NCI-H2081 (cell line): ENCODE results near the gene SRCIN1.
A peak's percentile ranks its signal among the peaks of the same experiment; 100 is the strongest.

Source experiments
- DNase-seq, 2 experiments: peaks; one replicate each; lab custom pipeline; 2025; lab: John Stamatoyannopoulos, UW

Gene SRCIN1

DNA sequence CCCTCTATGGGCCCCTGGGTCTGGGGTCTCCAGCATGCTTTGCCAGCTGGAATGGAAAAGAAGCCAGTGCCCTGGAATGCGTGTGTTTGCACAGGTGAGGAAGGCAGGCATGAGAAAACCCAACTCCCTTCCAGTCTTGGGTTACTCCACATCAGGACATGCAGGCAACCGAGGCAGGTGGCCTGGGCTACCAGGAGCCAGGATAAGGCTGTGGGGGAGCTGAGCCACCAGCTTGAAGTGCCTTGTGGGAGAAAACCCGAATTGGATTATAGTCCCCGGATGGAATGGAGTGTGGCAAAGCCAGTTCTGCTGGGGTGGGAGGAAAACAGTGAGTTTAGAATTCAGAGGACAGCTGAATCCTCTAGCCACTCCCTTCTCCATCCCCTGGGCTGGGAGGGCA, 7.2 kb downstream of the SRCIN1 start:
- DNase-seq: peak; percentile 93 to 94

DNA sequence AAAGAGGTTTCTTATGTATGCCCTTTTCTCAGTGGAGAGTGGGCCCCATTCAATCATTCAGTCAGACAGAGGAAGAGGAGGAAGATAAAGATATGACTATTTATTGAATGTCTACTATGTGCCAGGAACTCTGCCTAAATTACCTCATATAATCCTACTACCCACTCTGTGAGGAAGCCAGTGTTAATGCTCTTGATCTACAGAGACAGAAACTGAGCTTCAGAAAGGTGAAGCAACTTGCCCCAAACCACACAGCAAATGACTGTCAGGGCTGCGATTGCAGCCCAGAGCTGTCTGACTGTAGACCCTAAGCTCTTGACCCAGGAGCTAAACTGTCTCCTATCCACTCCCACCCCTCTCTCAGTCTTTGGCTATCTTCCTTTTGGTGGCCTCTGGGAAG, 8.4 kb downstream of the SRCIN1 start:
- DNase-seq: no peak

DNA sequence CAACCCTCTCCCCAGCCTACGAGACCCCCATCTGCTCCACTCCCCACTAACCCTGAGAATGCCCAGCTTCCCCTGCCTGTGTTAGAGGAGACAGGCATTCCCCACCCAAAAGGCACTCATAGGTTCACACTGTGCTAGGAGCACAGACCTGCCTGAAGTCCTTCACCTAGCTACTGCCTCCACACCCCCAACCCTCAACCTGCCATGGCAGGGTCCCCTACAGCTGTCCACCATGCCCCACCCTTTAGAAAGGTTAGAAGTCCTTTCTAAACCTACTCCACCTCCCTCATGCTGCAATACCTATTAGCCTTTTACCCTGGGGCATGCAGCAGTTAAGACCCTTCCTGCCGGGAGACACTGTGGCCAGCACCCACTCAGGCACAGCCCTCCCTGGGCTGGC, 9.1 kb downstream of the SRCIN1 start:
- DNase-seq: no peak

DNA sequence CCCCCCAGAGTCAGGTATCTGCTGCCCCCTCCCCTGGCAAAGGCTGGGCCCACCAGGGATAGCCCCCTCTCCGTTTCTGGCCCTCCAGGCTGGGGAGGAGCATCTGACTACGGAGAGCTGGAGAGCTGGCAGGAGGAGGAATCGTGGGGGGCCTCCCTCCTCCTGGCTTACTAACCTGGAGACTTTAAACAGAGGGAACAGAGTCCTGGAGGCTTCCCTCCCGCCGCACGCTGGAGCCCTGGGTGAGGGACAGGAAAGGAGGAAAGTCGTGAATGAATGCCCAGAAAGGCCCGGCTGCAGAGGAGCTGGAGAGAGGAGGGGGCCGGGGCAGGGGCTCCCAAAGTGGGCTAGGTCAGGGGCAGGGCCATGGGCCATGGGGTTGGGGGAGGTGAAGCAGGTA, 9.9 kb downstream of the SRCIN1 start:
- DNase-seq: no peak

DNA sequence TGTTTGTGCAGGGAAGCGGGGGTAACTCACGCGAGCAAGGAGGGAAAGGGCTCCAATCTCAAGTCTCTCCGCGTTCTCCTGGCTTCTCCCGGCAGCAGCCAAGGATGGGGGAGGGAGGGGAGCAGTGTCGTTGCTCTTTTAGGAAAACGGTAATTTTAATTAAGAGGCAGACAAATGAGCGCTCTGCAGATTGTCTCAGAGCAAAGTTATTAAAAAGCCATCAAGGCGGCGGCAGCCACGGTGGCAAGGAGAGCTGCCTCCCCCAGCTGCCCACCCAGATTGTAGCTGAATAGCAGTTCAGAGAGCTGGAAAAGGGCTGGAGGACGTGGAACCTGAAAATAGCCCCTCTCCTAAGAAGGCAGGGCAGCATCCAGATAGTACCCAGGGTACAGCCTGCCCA, 11.6 kb downstream of the SRCIN1 start:
- no peak for DNase-seq

DNA sequence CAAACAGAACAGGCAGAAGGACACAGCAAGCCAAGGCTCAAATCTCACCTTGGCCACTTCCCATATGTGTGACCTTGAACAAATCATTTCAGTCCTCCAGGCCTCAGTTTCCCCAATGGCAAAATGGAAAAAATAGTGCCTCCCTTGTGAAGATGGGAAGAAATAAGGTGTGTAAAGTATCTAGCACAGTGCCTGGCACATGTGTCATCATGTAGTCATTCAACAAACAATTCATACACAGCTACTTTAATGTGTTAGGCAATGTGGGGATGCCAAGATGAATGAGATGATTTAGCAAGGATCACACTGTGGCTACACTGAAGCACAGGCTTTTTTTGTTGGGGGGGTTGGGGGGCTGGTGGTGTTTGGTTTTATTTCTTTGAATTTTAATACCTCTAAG, 13.3 kb downstream of the SRCIN1 start:
- no peak for DNase-seq

DNA sequence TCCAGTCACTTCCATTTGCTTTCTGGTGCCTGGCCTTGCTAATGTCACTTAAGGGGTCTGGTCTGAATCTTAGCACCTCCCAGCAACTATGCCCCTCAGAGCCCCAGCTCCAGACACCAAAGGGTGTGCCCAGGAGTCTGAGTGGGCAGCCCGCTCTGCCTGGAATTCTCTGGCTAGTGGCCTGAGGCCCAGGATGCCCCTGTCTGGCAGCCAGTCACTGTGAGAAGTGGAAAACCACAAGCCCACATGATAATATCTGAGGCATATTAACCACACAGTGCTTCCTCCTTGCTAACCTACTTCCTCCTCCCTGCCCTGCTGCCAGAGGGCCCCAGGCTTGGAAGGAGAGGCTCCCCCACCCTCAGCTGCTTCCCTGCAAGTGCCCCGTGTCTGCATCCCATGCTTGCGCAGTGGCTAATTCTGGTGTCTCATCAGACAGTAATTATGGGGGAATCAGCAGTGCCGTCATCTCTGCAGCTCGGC, 14.0 kb downstream of the SRCIN1 start:
- peak; percentile 41 to 47 for DNase-seq

DNA sequence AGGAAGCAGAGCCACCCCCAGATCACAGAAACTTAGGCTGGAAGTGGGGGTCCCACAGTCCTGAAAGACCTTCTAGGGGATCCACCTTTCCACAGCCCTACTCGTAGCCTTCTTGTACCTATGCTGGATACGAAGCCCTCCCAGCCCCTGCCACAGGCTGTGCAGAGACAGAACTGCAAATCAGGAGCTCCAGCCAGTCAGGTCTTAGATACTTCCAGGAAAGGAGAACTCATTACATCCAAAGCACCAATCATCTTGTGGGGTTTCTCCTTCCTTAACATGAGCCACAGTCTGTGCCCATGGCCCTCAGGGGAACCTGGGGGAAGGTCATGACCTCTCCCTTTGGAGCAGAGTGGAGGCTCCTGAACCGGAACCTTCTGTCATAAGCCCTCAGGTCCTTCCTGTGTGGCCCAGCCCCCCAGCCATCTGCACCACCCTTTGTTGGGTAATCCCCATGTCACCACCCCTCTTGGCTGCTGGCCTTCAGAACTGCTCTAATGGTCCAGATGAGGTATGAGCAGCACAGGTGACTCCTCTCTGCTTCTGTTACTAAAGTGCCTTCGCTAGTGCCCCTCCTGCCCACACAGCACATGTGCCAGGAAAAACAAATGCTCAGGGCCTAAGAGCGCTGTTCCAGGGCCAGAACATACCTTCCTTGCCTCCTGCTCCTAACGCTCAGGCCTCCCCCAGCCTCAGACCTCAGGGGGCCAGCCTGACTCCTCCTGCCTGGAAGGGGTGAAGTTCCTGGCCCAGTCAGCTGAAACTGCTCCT, 14.6 kb downstream of the SRCIN1 start:
- DNase-seq: peak; percentile 61 to 74

DNA sequence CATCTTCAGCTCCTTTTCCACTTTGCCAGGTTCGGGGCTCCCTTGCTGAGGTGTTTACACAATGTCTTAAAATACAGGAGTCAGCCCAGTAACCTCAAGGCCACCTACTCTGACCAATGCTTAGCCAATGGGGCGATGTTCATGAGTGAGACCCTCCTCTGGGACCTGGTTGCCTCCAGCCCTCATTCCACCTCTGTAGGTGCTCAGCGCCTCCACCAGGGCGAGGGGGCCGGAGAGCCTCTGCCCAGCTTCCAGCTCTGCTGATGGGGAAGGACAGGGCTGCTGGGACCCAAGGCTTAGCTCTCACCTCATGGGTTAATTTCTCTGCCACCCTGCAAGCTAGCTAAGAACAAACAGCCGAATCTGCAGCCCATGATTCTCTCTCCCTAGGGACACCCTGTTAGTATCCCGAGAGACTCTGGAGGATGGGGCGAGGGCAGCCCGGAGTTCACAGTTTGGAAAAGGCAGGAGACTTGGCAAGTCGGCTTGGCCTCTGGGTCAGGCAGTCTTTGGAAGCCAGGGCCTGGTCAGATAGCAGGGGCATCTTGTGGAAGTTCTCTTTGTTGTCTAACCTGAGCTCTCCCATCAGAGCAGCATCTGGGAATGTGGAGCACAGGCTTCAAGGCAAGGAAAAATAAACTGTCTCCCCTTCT, 16.2 kb downstream of the SRCIN1 start:
- DNase-seq: no peak

DNA sequence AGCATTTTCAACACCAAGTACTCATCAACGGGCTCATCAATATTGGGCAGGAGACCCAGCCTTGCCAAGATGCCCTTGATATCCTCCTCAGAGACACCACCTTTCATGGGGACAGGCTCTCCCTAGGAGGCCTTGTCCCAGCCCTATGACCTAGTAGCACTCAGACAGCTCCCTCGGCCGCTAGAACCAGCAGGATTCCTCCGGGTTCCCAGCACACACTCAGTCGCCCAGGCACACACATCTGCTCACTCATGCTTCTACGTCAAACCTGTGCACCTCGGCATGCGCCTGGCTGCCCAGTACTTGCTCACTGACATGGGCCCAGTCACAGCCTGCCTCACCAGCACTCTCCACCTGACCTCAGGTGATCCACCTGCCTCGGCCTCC, 17.0 kb downstream of the SRCIN1 start:
- peak in 1 of 2 experiments; percentile 41 for DNase-seq

DNA sequence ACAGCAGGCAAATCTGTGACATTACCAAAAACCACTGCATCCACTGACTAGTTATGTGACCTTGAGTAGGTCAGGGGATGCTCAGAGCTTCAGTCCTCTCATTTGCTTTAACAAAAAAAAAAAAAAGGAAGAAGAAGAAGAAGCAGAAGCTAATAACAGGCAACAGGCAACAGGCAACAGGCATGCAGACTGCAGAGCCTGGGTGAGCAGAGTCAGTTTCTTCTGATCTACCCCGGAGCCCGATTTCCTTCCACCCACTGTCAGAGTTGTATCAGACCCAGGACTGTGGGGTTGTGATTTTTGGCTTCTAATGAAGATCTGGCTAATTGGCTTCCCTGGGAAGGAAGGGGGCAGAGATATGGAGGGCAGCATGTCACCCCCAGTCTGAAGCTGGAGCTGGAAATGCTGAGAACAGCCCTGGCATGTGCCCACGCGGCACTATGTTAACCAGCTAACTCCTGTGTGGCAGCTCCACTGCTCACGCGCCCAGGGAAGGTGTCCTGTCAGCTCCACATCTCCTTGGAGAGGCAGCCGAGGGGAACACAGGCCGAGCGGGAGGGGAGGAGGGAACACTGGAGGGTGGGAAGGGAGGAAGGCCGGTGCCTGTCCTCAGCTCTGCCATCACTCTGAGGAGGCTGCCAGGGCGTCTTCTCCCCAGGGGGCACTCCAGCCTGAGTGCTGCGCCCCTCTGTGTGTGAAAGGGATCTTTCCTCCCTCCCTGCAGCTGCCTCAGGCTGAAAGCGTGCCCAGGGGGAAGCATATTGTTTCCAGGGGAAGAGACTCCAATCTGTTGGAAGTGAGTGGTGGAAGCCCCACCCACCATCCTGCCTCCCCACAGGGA, 17.6 kb downstream of the SRCIN1 start:
- peak; percentile 46 to 62 for DNase-seq

DNA sequence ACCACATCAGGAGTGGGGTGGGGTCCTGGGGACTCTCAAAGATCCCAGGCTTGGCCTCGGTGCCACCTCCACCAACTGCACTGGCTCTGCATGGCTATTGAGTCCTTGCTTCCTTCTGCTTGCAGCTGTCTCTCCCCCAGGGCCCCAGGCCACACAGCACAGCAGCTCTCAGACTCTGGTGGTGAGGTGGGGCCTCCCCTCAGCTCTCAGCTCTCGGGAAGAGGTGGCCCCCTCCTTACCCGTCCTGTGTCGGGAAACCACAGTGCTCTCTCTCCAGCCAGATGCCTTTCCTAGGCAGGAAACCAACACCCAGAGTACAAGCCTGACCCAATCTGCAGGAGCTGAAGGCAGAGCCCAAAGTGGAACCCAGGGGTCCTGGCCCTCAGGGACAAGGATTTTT, 18.5 kb downstream of the SRCIN1 start:
- DNase-seq: no peak

DNA sequence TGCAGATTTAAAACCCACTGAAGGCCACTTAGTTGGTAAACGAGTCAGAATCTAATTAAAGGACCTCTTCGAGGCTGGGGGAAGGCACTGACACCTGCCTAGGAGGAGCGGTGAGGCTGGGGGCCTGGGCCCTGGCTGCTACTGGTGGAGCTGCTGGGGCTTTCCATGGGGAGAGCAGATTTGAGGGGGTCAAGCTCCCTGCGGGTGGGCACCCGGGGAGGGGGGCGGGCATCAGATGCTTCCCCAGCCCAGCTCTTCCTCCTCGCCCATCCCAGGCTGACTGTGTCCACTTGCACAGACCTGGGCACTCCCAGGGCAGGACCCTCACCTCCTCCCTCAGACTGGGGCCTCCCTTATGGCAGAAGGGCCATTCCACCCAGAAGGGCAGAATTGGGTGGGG, 19.0 kb downstream of the SRCIN1 start:
- no peak for DNase-seq

DNA sequence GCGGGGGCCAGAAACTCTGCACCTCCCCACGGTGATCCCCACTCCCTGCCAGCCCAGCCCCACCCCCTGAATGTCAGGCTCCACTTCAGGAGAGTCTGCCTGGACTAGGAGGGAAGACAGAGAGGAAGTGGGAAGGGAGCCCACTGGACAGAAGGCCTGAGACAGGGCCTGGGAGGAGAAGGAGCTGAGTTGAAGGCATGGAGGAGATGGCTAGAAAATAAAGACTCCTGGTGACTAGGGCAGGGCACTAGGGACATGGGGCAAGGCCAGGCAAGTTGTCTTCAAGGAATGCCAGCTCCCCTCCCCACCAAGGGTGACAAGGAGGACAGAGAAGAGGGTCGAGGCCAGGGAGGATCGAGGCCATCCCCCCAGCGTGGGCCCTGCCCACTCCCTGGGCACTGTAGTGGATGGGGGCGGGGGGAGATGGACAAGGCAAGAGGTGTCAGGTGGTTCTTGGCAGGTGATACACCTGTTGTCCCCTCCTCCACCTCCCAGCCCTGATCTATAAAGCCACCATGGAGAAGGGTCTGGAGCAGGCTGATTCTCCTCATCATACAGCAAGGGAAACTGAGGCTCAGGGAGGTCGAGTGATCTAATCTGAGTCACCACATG, 19.7 kb downstream of the SRCIN1 start:
- no peak for DNase-seq

DNA sequence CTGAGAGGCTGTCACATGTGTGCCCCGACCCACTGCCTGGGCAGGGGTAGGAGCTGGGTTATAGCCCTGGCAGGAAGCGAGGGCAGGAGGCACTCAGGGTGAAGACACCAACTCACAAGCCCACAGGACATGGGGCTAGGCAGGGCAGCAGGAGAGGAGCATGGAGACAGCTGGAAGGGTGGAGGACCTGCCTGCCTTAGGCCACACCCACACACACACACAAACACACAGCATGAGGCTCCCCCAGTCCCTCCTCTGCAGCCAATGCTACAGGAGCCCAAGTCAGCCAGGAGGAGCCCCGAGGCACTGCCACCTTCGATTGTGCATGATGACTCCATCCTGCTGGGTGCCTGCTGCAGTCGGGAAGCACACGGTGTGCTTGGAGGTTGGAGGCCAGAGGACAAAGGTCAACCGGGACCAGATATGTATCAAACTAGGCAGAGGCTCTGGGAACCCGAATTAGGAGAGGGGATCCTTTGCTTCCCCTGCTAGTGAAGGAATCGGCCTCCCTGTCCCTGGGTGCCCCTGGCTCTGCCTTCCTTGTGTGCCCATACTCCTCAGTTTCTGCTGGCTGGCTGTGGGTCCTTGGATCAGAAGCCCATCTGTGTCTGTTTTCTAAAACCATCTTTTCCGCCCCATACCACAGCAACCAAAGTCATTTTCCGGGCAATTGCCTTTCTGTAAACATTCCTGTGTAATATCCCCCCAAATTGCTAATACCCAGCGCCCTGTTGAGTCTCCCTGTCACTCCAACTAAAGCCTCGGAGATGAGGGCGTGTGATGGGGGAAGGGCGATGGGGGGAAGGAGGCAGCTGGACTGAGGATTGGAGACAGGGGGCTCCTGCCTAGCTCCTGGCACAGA, 20.5 kb downstream of the SRCIN1 start:
- peak; percentile 71 to 82 for DNase-seq

DNA sequence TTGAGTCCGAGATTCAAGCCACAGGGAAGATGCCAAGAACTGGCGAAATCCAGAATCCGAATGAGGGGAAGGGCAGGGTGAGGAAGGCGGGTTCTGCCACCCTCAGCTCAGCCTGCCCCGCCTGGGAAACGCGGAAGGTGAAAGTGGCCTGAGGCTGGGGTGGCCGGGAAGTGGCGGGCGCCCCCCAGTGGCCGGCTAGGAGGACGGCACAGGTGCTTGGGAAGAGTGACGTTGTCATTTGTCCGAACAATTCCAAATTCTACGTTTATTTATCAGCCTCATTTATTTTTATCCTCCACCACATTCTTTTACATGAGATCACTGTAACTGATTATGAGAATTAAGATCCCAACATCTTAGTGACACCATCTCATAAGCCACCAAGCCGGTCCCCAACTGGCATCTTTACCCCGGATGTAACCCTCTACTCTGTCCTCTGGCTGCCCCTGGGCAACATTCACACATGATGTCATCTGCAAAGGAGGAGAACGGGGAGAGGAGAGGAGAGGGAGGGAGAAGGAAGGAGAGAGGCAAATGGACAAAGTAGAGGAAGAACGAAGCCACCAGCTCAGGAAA, 21.3 kb downstream of the SRCIN1 start:
- DNase-seq: peak; percentile 74 to 85

DNA sequence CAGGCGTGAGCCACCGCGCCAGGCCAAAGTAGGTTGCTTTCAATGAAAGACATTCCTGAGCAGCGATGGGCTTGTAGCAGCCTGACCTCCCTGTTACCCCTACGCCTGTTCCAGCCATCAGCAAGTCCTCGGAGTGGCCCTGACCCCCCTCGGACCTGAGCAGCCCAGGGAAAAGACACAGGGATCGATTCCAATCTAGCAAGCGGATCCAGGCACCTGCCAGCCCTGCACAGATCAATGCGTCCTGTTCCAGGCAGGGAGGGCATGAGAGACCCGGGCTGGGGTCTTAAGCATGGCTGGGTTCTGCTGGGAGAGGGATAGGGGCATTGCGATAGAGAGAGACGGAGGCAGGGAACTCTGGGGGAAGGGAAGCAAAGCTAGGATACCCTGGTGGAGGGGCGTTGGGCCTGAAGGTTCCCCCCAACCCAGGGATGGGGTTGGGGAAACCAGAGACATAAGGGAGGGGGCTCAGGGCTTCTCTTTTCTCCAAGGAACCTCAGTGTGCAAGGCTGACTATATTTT, 21.9 kb downstream of the SRCIN1 start:
- no peak for DNase-seq

DNA sequence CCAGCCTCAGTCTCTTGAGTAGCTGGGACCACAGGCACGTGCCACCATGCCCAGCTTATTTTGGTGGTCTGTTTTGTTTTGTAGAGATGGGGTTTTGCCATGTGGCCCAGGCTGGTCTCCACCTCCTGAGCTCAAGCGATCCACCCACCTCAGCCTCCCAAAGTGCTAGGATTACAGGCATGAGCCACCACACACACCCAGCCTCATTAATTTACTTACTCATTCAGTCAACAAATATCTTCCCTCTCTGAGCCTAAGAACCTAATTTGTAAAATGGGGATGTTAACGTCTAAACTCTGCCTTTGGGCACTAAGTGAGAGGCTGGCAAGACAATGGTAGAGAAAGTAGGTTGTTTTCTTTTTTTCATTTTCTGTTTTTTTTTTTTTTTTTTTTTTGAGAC, 22.6 kb downstream of the SRCIN1 start:
- no peak for DNase-seq

DNA sequence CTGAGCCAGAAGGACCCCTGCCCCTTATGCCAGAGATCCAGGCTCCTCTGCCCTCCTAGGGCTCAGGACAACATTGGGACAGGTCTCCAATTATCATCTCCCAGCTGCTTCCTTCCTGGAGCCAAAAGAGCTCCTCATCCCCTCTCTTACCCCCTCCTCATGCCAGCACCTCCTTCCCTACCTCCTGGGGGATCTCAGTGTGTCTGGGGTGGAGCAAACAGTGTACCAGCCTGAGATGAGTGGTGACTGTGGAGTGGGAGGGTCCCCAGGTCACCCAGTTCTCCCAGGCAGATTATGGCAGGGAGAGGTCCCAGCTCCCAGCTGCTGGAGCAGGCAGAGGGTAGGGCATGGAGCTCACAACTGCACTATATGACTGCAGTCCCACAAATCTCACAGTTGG, 23.7 kb downstream of the SRCIN1 start:
- no peak for DNase-seq

DNA sequence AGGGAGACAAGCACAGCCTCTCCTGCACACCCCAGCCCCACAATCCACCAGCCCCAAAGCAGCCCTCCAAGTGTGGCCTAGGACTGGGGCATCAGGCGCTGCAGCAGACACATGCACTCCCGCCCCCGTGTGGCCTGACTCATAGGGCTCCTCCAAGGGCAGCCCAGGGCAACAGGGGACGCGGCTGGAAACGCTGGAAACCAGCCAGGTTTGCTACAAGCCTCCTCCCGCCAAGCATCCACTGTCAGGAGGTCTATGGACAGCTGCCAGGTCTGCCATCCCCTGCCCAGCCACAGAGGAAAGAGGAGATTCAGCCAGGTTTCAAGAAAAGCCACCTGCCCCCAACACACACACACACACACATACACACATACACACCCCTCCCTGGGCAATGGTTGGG, 25.8 kb downstream of the SRCIN1 start:
- peak; percentile 85 to 94 for DNase-seq

DNA sequence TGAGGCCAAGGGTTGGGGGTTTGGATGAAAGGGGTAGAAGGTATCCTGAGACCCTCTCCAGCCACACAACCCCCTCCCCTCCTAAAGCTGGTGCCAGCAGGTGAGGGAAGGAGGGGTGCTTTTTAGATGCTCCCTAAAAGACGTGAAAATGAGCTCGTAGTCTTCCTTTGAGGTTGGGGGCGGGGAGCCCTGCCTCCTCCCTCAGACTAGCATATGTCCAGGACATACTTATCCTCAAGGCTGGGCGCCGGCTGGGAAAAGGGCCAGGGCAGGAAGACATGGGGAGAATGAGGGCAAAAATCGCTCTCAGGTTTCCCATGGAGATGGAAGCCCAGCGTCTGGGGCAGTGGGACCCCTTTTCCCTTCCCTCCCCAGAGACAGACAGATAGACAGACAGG, 26.7 kb downstream of the SRCIN1 start:
- no peak for DNase-seq
